Colonic mucosa (tissue), 4 donors: ENCODE measurements around the gene NNT. TPM values are rescaled to one million over a fixed set of nuclear protein-coding genes. Genes with fewer than 3 reads are reported as not detected.

Source experiments
- DNase-seq: peaks from one replicate; pipeline ENCODE4 v3.0.0-alpha.2; 2020
- H3K27ac ChIP-seq: fragments of 200-600 bp; one replicate; pipeline ENCODE4 v1.8.0; 2021
- H3K27me3 ChIP-seq: fragments of 200-600 bp; one replicate; pipeline ENCODE4 v1.8.0; 2021
- H3K36me3 ChIP-seq: fragments of 200-600 bp; one replicate; pipeline ENCODE4 v1.8.0; 2021
- H3K4me1 ChIP-seq: fragments of 200-600 bp; one replicate; pipeline ENCODE4 v1.8.0; 2021; ENCODE audit warnings: mild to moderate bottlenecking
- H3K4me3 ChIP-seq: fragments of 200-600 bp; one replicate; pipeline ENCODE4 v1.8.0; 2021
- H3K9ac ChIP-seq, 2 donors: one replicate each; pipeline ENCODE4 v1.7.0; 2013; ENCODE audit warnings: control low read depth in 2 of 2, low read depth in 2 of 2, low read length in 2 of 2
- H3K9me3 ChIP-seq: fragments of 200-600 bp; one replicate; pipeline ENCODE4 v1.8.0; 2021
- CTCF ChIP-seq: fragments of 200-600 bp; IDR thresholded peaks from one replicate; pipeline ENCODE4 v1.8.0; 2022; ENCODE audit warnings: antibody characterized with exemption, mild to moderate bottlenecking
- intact Hi-C: fragments of 100-400 bp; cut with DNase I; formaldehyde crosslinking; loops from one replicate; pipeline ENCODE4 v1.14.1; 2022
- total RNA-seq, 2 donors: library from RNA; stranded (reverse); fragmentation: NEBNext Ultra II Directional in 1 of 2; extraction: Animal tissue kit (Norgen Biotek cat#: 25700) in 1 of 2; gene quantifications; one replicate each; pipeline ENCODE4 v1.2.1, GENCODE V29; 2021
- donor health status: healthy.
- donor health status: DM: no; HTN: no; CAD: no.
- donor health status: DM: no; HTN: no; CAD: no.

Gene NNT
- total RNA-seq, 2 donors from 2014 or later = 81.3 to 148 TPM

- H3K4me1 ChIP-seq = no peaks in the 10 kb centered on the region
- H3K9me3 ChIP-seq = no peaks in the 10 kb centered on the region
- no peak for DNase-seq
- no peak for TF ChIP-seq CTCF
- H3K36me3 ChIP-seq = no peaks in the 10 kb centered on the region
- intact Hi-C loops = no loop called here
- no peaks in the 10 kb centered on the region for H3K27me3 ChIP-seq
- no peak overlapping the region for H3K4me3 ChIP-seq
- no peak overlapping the region for H3K9ac ChIP-seq
- H3K27ac ChIP-seq = no peak overlapping the region
These were observed 45.6 kb downstream of the NNT start for GRCh38 chr5:43648499-43649124.

- Histone ChIP-seq H3K36me3 (no peaks in the 10 kb centered on the region), H3K27me3 (no peaks in the 10 kb centered on the region), H3K27ac (no peak overlapping the region), H3K9me3 (no peaks in the 10 kb centered on the region), H3K9ac (no peak overlapping the region), H3K4me3 (no peak overlapping the region), H3K4me1 (no peaks in the 10 kb centered on the region)
- no peak for TF ChIP-seq CTCF
- intact Hi-C loops = no loop called here
- DNase-seq = no peak
These were observed 46.3 kb downstream of the NNT start for GRCh38 chr5:43649256-43649655.

GRCh38 chr5:43652537-43653302, 49.7 kb downstream of the NNT start:
- Histone ChIP-seq H3K9ac (no peak overlapping the region), H3K9me3 (no peaks in the 10 kb centered on the region), H3K4me1 (no peaks in the 10 kb centered on the region), H3K27me3 (no peaks in the 10 kb centered on the region), H3K27ac (no peak overlapping the region), H3K36me3 (no peaks in the 10 kb centered on the region), H3K4me3 (no peak overlapping the region)
- no peak for DNase-seq
- intact Hi-C loops = no loop called here
- TF ChIP-seq CTCF = no peak

- no peak overlapping the region for H3K9ac ChIP-seq
- H3K4me1 ChIP-seq = no peaks in the 10 kb centered on the region
- H3K4me3 ChIP-seq = no peak overlapping the region
- H3K27me3 ChIP-seq = no peaks in the 10 kb centered on the region
- no peaks in the 10 kb centered on the region for H3K36me3 ChIP-seq
- H3K27ac ChIP-seq = no peak overlapping the region
- intact Hi-C loops = no loop called here
- no peak for TF ChIP-seq CTCF
- no peak for DNase-seq
- H3K9me3 ChIP-seq = no peaks in the 10 kb centered on the region
These were observed 55.5 kb downstream of the NNT start for GRCh38 chr5:43658509-43658908.

- H3K36me3 ChIP-seq = no peaks in the 10 kb centered on the region
These were observed 56.1 kb downstream of the NNT start for GRCh38 chr5:43659075-43659474.

More at GRCh38 chr5:43659075-43659474, 56.1 kb downstream of the NNT start:
- DNase-seq = no peak
- no peaks in the 10 kb centered on the region for H3K9me3 ChIP-seq
- H3K27ac ChIP-seq = no peak overlapping the region
- TF ChIP-seq CTCF = no peak
- no peak overlapping the region for H3K4me3 ChIP-seq
- H3K27me3 ChIP-seq = no peaks in the 10 kb centered on the region
- intact Hi-C loops = no loop called here
- H3K9ac ChIP-seq = no peak overlapping the region
- H3K4me1 ChIP-seq = no peaks in the 10 kb centered on the region
